HEK293 (cell line): ENCODE results near the gene ATG10.
"Not testable (repeated sequence)": the region's sequence is repeated elsewhere in the genome, so short reads cannot be mapped to it uniquely, and the experiment has no call there.

Experiments
- CTCF ChIA-PET: fragments of 350-600 bp; formaldehyde crosslinking; extraction: SDS; loops from one replicate; lab custom pipeline; 2021; ENCODE audit warnings: antibody characterized with exemption; lab: Yijun Ruan, JAX
- POLR2A ChIA-PET: fragments of 300-600 bp; formaldehyde crosslinking; extraction: SDS; loops from one replicate; lab custom pipeline; 2020; ENCODE audit warnings: antibody characterized with exemption, inconsistent platforms; lab: Yijun Ruan, JAX
- H3K27ac ChIP-seq: fragments of 200-500 bp; sonication (Bioruptor generic); 2 replicates; pipeline ENCODE4 v1.5.1; 2014; ENCODE audit warnings: low read depth, low read length, control low read depth, inconsistent platforms; ENCODE audit errors: extremely low read depth
- H3K36me3 ChIP-seq, 2 experiments: fragments of 200-500 bp in 1 of 2; sonication (Bioruptor generic) in 1 of 2; 1 replicate in 1 of 2; 2 replicates in 1 of 2; pipeline ENCODE4 v1.5.1; 2014 to 2017; ENCODE audit warnings: inconsistent platforms in 2 of 2, low read length in 2 of 2; ENCODE audit not compliant: control insufficient read depth in 2 of 2, insufficient read depth in 1 of 2
- H3K4me1 ChIP-seq: fragments of 200-500 bp; sonication (Bioruptor generic); 2 replicates; pipeline ENCODE4 v1.5.1; 2014; ENCODE audit warnings: mild to moderate bottlenecking, low read length, inconsistent platforms; ENCODE audit not compliant: control insufficient read depth, insufficient read depth
- H3K4me3 ChIP-seq: 2 replicates; pipeline ENCODE4 v1.5.1; 2011; ENCODE audit warnings: low read depth, mild to moderate bottlenecking, control low read depth, low read length, moderate library complexity
- H3K9me3 ChIP-seq: fragments of 200-500 bp; sonication (Bioruptor generic); 2 replicates; pipeline ENCODE4 v1.5.1; 2014; ENCODE audit warnings: low read depth, low read length, inconsistent platforms; ENCODE audit not compliant: control insufficient read depth, insufficient read depth
- SCRT2 ChIP-seq: fragments of 450-650 bp; formaldehyde crosslinking; IDR thresholded peaks from 2 replicates; pipeline ENCODE4 v1.5.1; 2016; ENCODE audit warnings: missing biosample characterization, missing genetic modification characterization
- ZBTB10 ChIP-seq: fragments of 450-650 bp; formaldehyde crosslinking; IDR thresholded peaks from 2 replicates; pipeline ENCODE4 v1.5.1; 2016; ENCODE audit warnings: missing biosample characterization, missing genetic modification characterization
- ZNF2 ChIP-seq: fragments of 450-650 bp; formaldehyde crosslinking; IDR thresholded peaks from 2 replicates; pipeline ENCODE4 v1.5.1; 2016; ENCODE audit warnings: missing biosample characterization, missing genetic modification characterization
- ZNF266 ChIP-seq: fragments of 450-650 bp; formaldehyde crosslinking; IDR thresholded peaks from 2 replicates; pipeline ENCODE4 v1.5.1; 2016; ENCODE audit warnings: missing biosample characterization, missing genetic modification characterization, low read depth
- ZNF350 ChIP-seq: fragments of 450-650 bp; formaldehyde crosslinking; IDR thresholded peaks from 2 replicates; pipeline ENCODE4 v1.5.0; 2017; ENCODE audit warnings: missing biosample characterization, mild to moderate bottlenecking, missing genetic modification characterization
- ZNF544 ChIP-seq: fragments of 450-650 bp; formaldehyde crosslinking; IDR thresholded peaks from 2 replicates; pipeline ENCODE4 v1.5.0; 2017; ENCODE audit warnings: missing biosample characterization, missing genetic modification characterization
- ZNF600 ChIP-seq: fragments of 450-650 bp; formaldehyde crosslinking; IDR thresholded peaks from 2 replicates; pipeline ENCODE4 v1.5.1; 2016; ENCODE audit warnings: missing biosample characterization, missing genetic modification characterization
- ZNF645 ChIP-seq: fragments of 450-650 bp; formaldehyde crosslinking; IDR thresholded peaks from 2 replicates; pipeline ENCODE4; 2016; ENCODE audit warnings: missing biosample characterization, missing genetic modification characterization
- ZNF677 ChIP-seq: fragments of 450-650 bp; IDR thresholded peaks from 2 replicates; pipeline ENCODE4 v1.5.0; 2018; ENCODE audit warnings: missing biosample characterization, mild to moderate bottlenecking, missing genetic modification characterization, moderate library complexity
- ZSCAN4 ChIP-seq: fragments of 450-650 bp; formaldehyde crosslinking; IDR thresholded peaks from 2 replicates; pipeline ENCODE4 v1.5.1; 2017; ENCODE audit warnings: missing biosample characterization, missing genetic modification characterization

ATG10 gene

GRCh38 chr5:82265047-82265446 lies 293.2 kb downstream of the ATG10 start (continued):
- TF ChIP-seq ZNF2 (no peak), ZNF645 (tag by site-specific recombination) (no peak), ZSCAN4 (no peak), ZNF266 (tag by site-specific recombination) (no peak), ZBTB10 (tag by site-specific recombination) (no peak), SCRT2 (tag by site-specific recombination) (no peak), ZNF350 (tag by site-specific recombination) (no peak), ZNF544 (tag by site-specific recombination) (no peak)

GRCh38 chr5:82267297-82267933 lies 295.6 kb downstream of the ATG10 start:
- H3K27ac ChIP-seq, H3K4me3 ChIP-seq, H3K9me3 ChIP-seq, H3K36me3 ChIP-seq, H3K4me1 ChIP-seq, POLR2A ChIA-PET: not testable (repeated sequence)
- CTCF ChIA-PET: interaction anchor here (0.8 kb wide), 1 partner anchor 8 kb away, joined by 3 read pairs; no protein-coding TSS in a partner anchor

GRCh38 chr5:82269363-82269762 lies 297.5 kb downstream of the ATG10 start:
- CTCF ChIA-PET: interaction anchor here (1.8 kb wide), 1 partner anchor 10 kb away, joined by 6 read pairs; no protein-coding TSS in a partner anchor

GRCh38 chr5:82272571-82273356 lies 300.9 kb downstream of the ATG10 start:
- POLR2A ChIA-PET, H3K27ac ChIP-seq, H3K4me1 ChIP-seq, H3K4me3 ChIP-seq, H3K9me3 ChIP-seq: not testable (repeated sequence)
- CTCF ChIA-PET: interaction anchor here (1.7 kb wide), 1 partner anchor 13 kb away, joined by 5 read pairs; no protein-coding TSS in a partner anchor
- peaks cover 16 to 43% of the 10 kb centered on the region in 2 experiments for H3K36me3 ChIP-seq
- TF ChIP-seq ZNF677 (tag by site-specific recombination) (0 out of 2 replicates have a peak, but pooled peaks have one; percentile 47), ZNF600 (peak; percentile 65)

More at GRCh38 chr5:82269363-82269762, 297.5 kb downstream of the ATG10 start:
- POLR2A ChIA-PET, H3K4me3 ChIP-seq, H3K9me3 ChIP-seq, H3K4me1 ChIP-seq, H3K27ac ChIP-seq: not testable (repeated sequence)
- H3K36me3 ChIP-seq: peaks cover 0 to 10% of the 10 kb centered on the region in 2 experiments; a peak in 1 of 3 replicates

GRCh38 chr5:82273426-82273825 lies 301.6 kb downstream of the ATG10 start:
- H3K27ac ChIP-seq, H3K9me3 ChIP-seq, H3K4me1 ChIP-seq, H3K4me3 ChIP-seq: not testable (repeated sequence)
- H3K36me3 ChIP-seq: peaks cover 16 to 43% of the 10 kb centered on the region in 2 experiments
- ChIA-PET CTCF (interaction anchor here (1.7 kb wide), 1 partner anchor 14 kb away, joined by 5 read pairs; no protein-coding TSS in a partner anchor), POLR2A (interaction anchor here (2.1 kb wide), 1 partner anchor 8 kb away, joined by 9 read pairs; no protein-coding TSS in a partner anchor)
